ENCODE data around the gene CASP6.

CASP6 gene

GRCh38 chr4:109662771-109663170 lies 40.5 kb downstream of the CASP6 start:
- H3K4me3 ChIP-seq (ENCODE audit: low read depth, low read length): no peak overlapping the region
- no peak for TF ChIP-seq CTCF (IDR thresholded peaks at IDR 0.05; ENCODE audit: low read depth, low read length)
- in situ Hi-C loops (cut with HindIII; ENCODE audit: low sequenced_read_pairs): no loop called here
- no peak for DNase-seq (ENCODE audit: low read depth, low spot score)

- DNase-seq (ENCODE audit: low read depth, low spot score): no peak
- TF ChIP-seq CTCF (IDR thresholded peaks at IDR 0.05; ENCODE audit: low read depth, low read length): no peak
- H3K4me3 ChIP-seq (ENCODE audit: low read depth, low read length): no peak overlapping the region
- in situ Hi-C loops (cut with HindIII; ENCODE audit: low sequenced_read_pairs): no loop called here
These were observed 41.1 kb downstream of the CASP6 start for GRCh38 chr4:109662116-109662515.

GRCh38 chr4:109658871-109659410 lies 44.3 kb downstream of the CASP6 start:
- TF ChIP-seq CTCF (IDR thresholded peaks at IDR 0.05; ENCODE audit: low read depth, low read length): no peak
- in situ Hi-C loops (cut with HindIII; ENCODE audit: low sequenced_read_pairs): no loop called here
- no peak overlapping the region for H3K4me3 ChIP-seq (ENCODE audit: low read depth, low read length)
- no peak for DNase-seq (ENCODE audit: low read depth, low spot score)

GRCh38 chr4:109657854-109658418 lies 45.3 kb downstream of the CASP6 start:
- in situ Hi-C loops (cut with HindIII; ENCODE audit: low sequenced_read_pairs): no loop called here
- TF ChIP-seq CTCF (IDR thresholded peaks at IDR 0.05; ENCODE audit: low read depth, low read length): no peak
- H3K4me3 ChIP-seq (ENCODE audit: low read depth, low read length): no peak overlapping the region
- no peak for DNase-seq (ENCODE audit: low read depth, low spot score)

- in situ Hi-C loops (cut with HindIII; ENCODE audit: low sequenced_read_pairs): no loop called here
- DNase-seq (ENCODE audit: low read depth, low spot score): no peak
- H3K4me3 ChIP-seq (ENCODE audit: low read depth, low read length): no peak overlapping the region
- TF ChIP-seq CTCF (IDR thresholded peaks at IDR 0.05; ENCODE audit: low read depth, low read length): no peak
These were observed 47.8 kb downstream of the CASP6 start for GRCh38 chr4:109655396-109655795.

- H3K4me3 ChIP-seq (ENCODE audit: low read depth, low read length): no peak overlapping the region
- no peak for DNase-seq (ENCODE audit: low read depth, low spot score)
- in situ Hi-C loops (cut with HindIII; ENCODE audit: low sequenced_read_pairs): no loop called here
- TF ChIP-seq CTCF (IDR thresholded peaks at IDR 0.05; ENCODE audit: low read depth, low read length): no peak
These were observed 53.4 kb downstream of the CASP6 start for GRCh38 chr4:109649872-109650271.
